DMS114 treated with DMSO at 0.1 percent for 48 hours (cell line): ENCODE results near the gene MALL.
"Not testable (repeated sequence)": the region's sequence is repeated elsewhere in the genome, so short reads cannot be mapped to it uniquely, and the experiment has no call there.

Experiments
- DNase-seq: peaks from one replicate; lab custom pipeline; 2025; ENCODE audit not compliant: unreplicated experiment; lab: John Stamatoyannopoulos, UW

The MALL gene

DNA sequence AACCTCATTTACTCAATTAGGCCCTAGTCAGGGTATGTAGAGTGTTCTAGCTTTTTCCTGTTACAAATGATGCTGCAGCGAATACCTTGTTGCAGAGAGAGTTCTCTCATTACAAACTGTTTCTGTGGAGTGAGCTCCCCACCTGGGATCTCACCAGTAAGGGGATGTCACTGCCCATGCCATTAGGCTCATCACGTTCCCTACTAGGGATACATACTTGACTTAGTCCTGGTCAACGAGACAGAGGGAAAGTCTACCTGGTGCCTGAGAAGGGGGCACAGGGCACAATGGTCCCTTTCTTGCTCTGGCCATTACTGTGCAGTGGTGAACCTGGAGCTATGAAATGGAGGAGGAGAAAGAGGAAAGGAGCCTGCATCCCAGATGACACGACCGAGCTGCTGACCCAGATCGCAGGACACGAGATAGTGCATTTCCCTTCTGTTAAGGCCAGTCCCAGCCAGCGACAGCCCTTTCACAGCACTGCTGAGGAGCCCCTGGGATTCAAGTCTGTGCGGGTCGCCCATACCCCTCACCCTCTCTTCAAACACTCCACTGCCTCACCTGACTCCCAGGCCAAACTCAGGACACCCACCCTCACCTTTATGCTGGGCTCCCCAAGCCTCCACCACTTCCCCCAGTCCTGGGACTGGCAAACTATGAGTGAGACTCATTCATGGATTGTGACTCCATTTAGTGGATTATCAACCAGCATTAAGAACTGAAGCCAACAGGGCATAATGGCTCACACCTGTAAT lies 16.0 kb downstream of the MALL start:
- DNase-seq = no peak

DNA sequence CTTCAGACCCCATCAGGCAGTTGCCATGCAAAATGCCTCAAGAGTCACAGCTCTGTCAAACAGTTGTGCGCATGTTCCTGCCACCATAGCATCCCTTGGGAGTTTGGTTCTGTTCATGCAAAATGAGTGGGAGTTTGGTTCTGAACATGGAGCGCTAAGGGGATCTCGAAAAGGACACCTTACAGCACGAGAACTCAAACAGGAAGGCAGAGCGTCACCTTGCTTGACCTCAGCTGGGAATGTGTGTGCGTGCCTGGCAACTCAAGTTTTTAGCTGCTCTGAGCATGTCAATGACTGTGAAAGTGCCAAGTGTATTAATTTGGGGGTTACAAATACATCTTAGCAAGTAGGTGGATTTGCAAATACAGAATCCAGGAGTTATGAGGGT lies 16.6 kb downstream of the MALL start:
- no peak for DNase-seq

DNA sequence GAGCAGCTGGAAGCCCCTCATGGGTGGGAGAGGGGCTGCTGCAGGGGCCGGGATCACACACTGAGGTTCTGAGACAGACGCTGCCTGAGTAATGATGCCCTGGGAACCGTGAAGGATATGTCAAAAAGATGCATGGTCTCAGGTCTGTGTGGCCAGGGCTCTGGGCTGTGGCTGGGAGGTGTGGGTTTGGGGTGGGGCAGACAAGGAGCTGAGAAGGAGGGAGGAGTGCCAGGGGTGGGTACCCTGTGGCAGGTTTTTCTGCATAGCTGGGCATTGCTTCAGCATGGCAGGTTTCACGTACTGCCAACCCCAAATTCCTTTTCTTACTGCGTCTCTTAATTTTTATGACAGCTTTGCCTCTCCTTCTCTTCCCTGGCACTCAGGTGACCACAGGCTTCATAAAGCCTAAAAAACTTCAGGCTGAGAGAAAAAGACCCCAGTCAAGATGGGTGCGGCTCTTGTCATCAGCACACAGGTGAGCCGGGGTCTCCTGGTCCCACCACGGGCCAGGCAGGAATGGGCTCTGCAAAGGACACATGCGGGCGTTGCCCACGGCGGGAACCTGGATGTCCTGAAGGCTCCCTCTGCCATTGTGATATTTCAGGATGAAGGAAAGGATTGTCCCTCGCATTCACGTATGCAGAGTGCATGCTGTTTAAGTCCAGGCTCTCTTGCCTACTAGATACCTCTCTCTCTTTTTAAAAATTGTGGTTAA lies 18.0 kb downstream of the MALL start:
- DNase-seq = no peak

DNA sequence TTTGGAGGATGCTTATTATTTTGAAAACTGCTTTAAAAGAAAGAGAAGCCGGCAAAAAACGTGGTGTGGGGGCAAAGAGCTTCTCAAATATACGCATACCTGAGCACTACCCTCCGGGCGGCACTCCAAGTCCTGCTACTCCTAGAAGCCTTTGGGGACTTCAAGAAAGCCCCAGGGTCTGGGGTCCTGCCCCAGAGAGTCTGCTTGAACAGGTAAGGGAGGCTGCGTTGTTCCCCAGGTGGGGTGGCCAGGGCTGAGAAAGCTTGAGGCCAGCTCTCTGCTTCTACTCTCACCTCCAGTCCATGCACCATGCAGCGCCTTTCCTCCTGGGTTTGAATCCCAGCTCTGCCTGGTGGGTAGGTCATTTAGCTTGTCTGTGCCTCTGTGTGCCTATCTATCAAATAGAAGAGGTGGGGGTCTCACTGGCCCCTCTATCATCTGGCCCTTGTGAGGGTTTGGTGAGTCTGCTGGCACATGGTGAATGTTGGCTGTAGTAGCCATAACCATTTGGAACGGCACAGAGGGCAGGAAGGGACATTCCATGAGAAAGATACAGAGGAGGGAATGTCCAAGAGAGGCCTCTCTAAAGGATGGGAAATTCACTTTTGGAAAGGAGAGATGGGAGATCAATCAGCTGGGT lies 19.5 kb downstream of the MALL start:
- DNase-seq = no peak

DNA sequence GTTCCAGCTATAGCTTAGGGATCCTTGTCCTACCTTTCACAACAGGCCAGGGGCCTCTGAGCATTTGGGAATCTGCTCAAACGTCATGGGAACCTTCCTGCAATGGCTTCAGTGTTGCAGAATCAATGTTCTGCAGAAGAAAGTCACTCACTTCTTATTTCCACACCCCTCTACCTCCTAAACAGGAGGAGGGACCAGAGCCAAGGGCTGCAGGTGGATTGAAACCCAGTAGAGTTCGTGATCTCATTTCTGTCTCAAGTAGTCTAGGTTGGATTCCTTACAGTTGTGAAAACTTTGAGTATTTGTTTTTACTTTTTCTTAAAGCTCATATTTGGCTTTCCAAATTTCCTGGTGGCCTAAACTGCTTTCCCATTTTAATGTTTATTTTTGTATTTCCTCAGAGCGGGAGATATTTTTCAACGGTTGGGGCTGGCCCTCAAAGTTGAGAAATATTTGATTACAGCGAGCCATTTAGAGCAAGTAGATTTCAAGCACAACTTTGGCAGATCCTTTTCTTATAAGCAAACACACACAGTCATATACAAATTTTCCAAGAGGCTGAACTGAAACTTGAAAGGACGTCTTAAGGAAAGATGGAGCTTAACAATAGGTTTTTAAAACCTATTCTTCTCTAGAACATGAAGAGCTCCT lies 20.6 kb downstream of the MALL start:
- not testable (repeated sequence) for DNase-seq

DNA sequence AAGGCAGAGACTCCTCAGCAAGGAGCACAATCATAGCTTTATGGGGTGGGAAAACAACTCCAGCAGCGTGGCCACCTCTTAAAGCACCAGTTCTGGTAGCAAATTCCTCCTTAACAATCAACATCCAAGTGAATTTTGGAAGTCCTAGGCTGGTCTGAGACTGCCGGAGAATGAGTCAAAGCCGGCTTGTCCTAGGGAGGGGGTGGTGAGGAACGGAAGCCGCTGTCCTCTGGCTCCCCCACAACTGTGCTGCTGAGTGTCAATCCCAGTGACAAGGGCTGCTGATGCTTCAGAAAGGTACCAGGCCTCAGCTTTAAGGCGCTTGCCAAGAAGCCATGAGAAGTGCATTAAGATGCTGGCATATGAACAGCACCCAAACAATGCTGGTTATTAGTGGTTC lies 21.7 kb downstream of the MALL start:
- DNase-seq = not testable (repeated sequence)

DNA sequence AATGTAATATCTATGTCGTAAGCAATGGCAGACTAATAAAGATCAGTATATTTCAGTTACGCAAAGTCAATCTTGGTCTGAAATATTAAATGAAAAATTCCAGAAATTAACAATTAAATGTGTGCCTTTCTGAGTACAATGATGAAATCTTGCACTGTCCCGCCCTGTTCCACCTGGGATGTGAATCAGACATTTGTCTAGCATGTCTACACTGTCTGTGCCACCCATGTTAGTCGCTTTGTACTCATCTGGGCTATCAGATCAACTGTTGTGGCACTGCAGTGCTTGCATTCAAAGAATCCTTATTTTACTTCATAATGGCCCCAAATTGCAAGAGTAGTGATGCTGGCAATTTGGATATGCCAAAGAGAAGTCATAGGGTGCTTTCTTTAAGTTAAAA lies 25.5 kb downstream of the MALL start:
- DNase-seq = not testable (repeated sequence)

DNA sequence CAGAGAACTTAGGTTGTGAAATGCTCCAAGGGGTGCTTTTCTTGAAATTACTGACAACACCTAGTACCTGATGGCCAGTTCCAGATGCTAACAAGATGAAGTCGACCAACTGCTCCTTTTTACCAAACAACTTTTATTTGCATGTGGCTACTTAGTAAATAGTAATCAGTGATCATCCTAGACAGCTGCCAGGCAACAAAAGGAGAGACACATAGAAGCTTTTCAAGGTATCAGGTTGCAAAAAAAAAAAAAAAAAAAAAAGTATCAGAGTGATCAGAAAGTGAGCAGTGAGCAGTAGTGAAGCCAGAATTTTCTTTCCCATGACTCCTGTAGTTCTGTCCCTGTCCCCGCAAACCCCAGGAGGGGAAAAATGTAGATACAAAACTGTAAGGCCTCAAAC lies 31.9 kb downstream of the MALL start:
- not testable (repeated sequence) for DNase-seq

DNA sequence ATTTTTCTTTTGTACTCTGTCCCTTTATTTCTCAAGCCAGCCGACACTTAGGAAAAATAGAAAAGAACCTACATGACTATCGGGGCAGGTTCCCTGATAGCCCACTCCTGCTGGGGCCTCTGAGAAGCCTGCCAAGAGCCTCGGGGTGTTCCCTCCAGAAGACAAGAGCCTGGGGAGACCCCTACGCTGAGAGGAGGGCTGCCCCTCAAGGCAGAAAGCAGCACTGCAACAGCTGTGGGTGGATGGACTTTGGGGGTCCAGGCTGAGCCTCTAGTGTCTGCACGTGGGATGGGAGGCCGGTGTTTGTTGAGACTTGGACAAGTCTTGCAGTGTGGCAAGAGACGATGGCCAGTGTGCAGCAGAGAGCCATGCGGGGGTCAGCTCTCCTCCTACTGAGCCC lies 32.5 kb downstream of the MALL start:
- DNase-seq = not testable (repeated sequence)

DNA sequence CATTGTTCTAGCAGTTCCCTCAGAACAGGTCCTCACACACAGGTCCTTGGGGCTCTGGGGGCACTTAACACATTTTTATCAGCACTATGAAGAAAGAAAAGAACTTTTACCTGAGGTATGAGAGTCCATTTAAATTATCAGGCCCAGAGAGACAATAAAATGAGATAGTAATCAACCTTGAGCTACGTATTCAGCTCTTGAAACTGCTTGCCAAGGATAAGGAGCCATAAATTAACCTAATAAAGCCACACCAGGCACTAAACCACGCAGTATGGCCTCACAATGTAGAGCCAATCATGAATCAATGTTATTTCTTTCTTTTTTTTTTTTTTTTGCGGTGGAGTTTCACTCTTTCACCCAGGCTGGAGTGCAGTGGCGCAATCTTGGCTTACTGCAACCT lies 37.5 kb downstream of the MALL start:
- DNase-seq = not testable (repeated sequence)

DNA sequence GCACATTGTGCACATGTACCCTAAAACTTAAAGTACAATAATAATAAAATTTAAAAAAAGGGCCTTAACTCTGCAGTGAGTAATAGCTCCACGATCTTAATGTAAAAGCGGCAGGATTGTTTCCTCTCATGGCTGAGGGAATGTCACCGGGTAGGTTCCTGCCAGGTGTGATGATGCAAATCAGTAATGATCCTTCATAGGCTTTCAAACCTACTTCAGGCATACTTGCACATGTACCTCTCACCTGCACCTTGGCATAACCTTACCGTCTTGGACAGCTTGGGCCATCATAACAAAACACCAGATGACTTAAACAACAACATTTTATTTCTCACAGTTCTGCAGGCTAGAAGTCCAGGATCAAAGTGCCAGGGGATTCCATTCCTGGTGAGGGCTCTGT lies 39.7 kb downstream of the MALL start:
- not testable (repeated sequence) for DNase-seq

DNA sequence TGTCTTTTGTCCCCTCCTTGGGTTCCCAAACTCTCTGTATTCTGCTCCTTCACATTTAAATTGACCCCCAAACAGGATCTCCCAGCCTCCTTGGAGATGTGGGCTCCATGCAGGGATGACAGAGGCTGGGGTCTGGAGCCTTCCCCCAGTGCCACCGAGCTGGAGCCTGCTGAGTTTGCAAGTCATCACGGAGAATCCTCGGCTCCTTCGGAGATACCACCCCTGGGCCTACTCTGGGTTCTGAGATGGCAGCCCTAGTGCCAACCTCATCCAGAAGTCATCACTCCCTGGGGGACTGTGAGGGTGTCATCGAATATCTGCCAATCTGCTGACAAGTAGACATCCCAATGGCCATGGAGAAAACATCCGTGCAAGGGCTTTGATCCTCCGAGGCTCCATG lies 45.8 kb downstream of the MALL start:
- DNase-seq = not testable (repeated sequence)

DNA sequence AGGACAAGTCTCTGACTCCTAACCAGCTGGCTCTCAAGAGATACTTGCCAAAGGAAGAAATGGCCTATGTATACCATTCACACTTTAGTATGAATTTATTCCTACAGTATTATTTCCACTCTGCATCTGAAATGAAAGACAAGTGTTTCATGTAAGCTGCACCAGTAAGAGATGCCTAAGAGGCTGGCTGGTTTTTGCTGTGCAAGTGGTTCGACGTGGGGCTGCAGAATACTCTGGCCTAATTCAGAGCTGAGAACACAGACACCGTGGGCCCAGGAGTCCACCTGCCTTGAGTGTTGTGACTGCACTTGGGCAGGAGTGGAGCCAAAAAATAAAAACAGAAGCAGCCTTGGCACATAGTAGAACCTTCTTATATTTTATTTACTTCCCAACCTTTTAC lies 47.5 kb downstream of the MALL start:
- DNase-seq = not testable (repeated sequence)

DNA sequence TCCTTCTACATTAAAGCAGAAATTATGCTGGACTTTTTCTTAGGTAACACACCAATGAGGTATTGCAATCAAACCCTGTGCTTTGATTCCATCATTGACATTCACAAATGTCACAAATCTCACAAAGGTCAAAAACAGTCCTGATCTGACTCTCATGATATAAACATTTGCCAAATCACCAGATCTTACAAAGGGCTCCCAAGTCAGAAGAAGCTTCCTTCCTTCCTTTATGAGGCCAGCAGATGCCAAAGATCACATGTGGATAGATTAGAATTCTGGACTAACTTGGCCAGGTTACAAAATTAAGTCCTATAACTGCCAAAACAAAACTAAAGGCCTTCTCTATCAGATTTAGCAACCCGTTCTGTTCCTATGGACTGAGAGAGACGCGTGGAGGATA lies 53.3 kb downstream of the MALL start:
- not testable (repeated sequence) for DNase-seq

DNA sequence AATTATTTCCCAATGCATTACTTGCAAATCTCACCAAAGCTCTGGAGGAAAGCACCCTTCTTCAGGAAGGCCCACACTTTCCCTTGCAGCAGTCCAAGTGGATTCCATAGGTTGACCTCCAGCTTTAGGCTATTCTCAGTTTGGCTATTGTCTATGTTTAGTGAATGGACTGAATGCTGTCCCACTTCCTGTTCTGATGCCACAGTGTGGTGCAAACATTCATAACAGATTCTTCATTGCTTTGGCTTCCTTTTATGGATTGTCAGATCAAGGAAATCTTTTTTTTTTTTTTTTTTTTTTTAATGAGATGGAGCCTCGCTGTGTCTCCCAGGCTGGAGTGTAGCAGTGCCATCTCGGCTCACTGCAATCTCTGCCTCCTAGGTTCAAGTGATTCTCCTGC lies 55.1 kb downstream of the MALL start:
- DNase-seq = not testable (repeated sequence)

DNA sequence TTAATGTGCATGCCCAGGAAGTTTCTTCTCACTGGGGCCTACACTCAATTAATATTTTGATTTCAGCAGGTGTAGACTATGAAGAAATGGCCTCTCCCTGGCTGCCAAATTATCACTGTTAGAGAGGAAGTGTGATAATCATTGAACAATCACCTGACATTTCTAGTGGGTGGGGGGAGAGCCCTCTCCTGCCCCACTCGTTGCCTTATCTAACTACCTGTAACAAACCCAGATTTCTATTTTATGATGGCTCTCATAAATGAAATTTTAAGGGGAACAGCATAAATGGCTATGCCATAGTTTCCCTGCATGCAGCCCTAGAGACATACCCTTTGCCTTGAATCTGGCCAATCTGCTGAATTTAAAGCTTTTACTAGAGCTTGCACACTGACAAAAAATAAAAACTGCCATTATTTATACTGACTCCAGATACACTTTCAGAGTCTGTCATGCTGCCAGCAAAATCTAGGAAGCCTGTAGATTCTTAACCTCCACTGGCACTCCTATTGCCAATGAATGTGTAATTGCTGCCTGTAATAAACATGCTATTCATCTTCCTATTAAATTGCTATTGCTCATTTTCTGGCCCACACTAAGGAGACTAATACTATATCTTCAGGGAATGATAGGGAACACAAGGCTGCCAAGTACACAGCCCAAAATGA lies 55.8 kb downstream of the MALL start:
- DNase-seq = not testable (repeated sequence)

DNA sequence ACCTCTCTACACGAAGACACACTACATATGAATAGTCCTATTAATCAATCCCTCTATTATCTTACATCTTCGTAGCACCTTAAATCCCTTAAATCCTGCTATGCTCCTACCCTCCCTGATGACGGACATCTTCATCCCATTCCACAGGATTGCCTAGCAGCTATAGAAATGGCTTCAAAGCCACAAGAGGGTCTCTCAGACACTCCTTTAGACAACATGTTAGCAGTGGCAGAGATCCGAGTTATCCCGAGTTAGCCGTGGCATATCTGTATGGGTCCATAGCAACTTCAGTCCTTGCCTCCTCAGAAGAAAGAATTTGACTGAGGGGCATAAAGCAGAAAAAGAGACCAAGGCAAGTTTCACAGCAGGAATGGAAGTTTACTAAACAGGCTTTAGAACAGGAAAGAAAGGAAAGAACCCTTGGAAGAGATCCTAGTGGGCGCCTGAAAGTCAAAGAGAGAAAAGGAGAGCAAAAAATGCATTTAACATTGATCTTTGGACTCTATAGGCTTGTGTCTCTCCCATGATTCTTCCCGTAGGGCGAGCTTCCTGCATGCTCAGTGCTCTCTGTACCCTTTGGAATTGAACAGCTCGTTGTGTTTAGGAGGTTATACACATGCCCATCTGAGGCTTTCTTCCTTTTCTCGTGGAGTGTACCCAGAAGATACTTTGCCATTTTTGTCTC lies 56.5 kb downstream of the MALL start:
- DNase-seq = not testable (repeated sequence)

DNA sequence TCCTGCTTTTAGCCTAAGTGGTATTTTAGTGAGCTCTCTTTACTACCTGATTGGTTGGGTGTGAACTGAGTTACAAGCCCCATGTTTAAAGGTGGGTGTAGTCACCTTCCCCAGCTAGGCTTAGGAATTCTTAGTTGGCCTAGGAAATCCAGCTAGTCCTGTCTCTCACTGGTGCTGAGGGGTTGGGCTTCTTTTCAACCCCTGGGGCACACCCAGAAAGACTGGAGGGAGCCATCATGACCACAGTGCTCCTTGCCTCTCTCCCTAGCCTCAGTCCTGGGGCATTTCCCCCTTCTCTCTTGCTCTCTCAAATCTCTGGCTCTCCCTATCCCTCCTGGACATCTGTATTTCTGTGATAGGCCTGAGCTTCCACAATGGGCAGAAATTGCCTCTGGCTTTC lies 57.6 kb downstream of the MALL start:
- not testable (repeated sequence) for DNase-seq

DNA sequence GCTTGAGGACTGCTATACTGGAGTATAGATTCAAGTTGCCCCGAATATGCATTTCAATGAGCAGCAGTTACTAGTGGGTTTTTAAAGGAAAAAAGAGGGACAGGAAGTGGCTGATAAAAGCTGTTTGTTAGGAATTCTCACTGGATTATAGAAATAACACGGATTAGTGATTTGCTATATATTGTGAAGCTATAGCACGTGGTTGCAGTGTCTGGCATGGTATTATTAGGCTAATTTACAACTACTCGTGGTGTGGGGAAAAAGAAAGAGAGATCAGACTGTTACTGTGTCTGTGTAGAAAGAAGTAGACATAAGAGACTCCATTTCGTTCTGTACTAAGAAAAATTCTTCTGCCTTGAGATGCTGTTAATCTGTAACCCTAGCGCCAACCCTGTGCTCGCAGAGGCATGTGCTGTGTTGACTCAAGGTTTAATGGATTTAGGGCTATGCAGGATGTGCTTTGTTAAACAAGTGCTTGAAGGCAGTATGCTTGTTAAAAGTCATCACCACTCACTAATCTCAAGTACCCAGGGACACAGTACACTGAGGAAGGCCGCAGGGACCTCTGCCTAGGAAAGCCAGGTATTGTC lies 59.7 kb downstream of the MALL start:
- DNase-seq = not testable (repeated sequence)
